Hypothalamus (tissue), 51 donors: ENCODE data around the gene LRRC61.
"Not testable (repeated sequence)": the region's sequence is repeated elsewhere in the genome, so short reads cannot be mapped to it uniquely, and the experiment has no call there.

Source experiments
- DNase-seq, 51 donors: peaks; one replicate each; lab custom pipeline; 2025; lab: John Stamatoyannopoulos, UW

The LRRC61 gene

GRCh38 chr7:150307129-150307528 is 16.0 kb upstream of the LRRC61 start:
- no peak for DNase-seq

- DNase-seq, result no peak
These were observed 15.3 kb upstream of the LRRC61 start for GRCh38 chr7:150307904-150308303.

GRCh38 chr7:150308575-150308974 is 14.6 kb upstream of the LRRC61 start:
- no peak for DNase-seq

GRCh38 chr7:150311146-150311545 is 12.0 kb upstream of the LRRC61 start:
- no peak for DNase-seq

GRCh38 chr7:150311711-150312110 is 11.4 kb upstream of the LRRC61 start:
- DNase-seq, result no peak

- not testable (repeated sequence) for DNase-seq
These were observed 10.3 kb upstream of the LRRC61 start for GRCh38 chr7:150312649-150313366.

- no peak for DNase-seq
These were observed 9.8 kb upstream of the LRRC61 start for GRCh38 chr7:150313367-150313809.

- DNase-seq, result no peak
These were observed 9.3 kb upstream of the LRRC61 start for GRCh38 chr7:150313870-150314269.

GRCh38 chr7:150314639-150315239 is 8.4 kb upstream of the LRRC61 start:
- no peak for DNase-seq

- not testable (repeated sequence) for DNase-seq
These were observed 6.2 kb upstream of the LRRC61 start for GRCh38 chr7:150316987-150317386.

- DNase-seq, result no peak
These were observed 5.3 kb upstream of the LRRC61 start for GRCh38 chr7:150317748-150318444.

GRCh38 chr7:150321788-150322113 is 1.4 kb upstream of the LRRC61 start:
- no peak for DNase-seq

- no peak for DNase-seq
These were observed 882 bp upstream of the LRRC61 start for GRCh38 chr7:150322114-150322832.

- peak in 2 of 51 donors; percentile 47 to 71 for DNase-seq
These were observed 672 bp downstream of the LRRC61 start for GRCh38 chr7:150323682-150324372.

GRCh38 chr7:150324373-150324961 is 1.3 kb downstream of the LRRC61 start:
- DNase-seq, result no peak

- no peak for DNase-seq
These were observed 2.0 kb downstream of the LRRC61 start for GRCh38 chr7:150325110-150325611.

GRCh38 chr7:150325901-150326300 is 2.7 kb downstream of the LRRC61 start:
- no peak for DNase-seq

GRCh38 chr7:150326657-150327268 is 3.6 kb downstream of the LRRC61 start:
- DNase-seq, result no peak

GRCh38 chr7:150327308-150327707 is 4.2 kb downstream of the LRRC61 start:
- DNase-seq, result no peak
